ENCODE measurements around the gene PDZD7.

PDZD7 gene

GRCh38 chr10:101060951-101061623 is 30.2 kb upstream of the PDZD7 start:
- DNase-seq = peak; percentile 90

- DNase-seq = peak; percentile 99
Measured at GRCh38 chr10:101060036-101060950, 29.4 kb upstream of the PDZD7 start.

GRCh38 chr10:101056365-101057151 is 25.6 kb upstream of the PDZD7 start:
- no peak for DNase-seq

GRCh38 chr10:101055411-101055810 is 24.5 kb upstream of the PDZD7 start:
- no peak for DNase-seq

GRCh38 chr10:101054876-101055275 is 23.9 kb upstream of the PDZD7 start:
- DNase-seq = no peak

- DNase-seq = no peak
Measured at GRCh38 chr10:101054351-101054750, 23.4 kb upstream of the PDZD7 start.

- no peak for DNase-seq
Measured at GRCh38 chr10:101053516-101053915, 22.6 kb upstream of the PDZD7 start.

GRCh38 chr10:101052285-101052684 is 21.4 kb upstream of the PDZD7 start:
- no peak for DNase-seq

- DNase-seq = peak; percentile 69
Measured at GRCh38 chr10:101050208-101051069, 19.5 kb upstream of the PDZD7 start.

GRCh38 chr10:101047961-101048892 is 17.3 kb upstream of the PDZD7 start:
- no peak for DNase-seq

- DNase-seq = no peak
Measured at GRCh38 chr10:101047268-101047667, 16.3 kb upstream of the PDZD7 start.

GRCh38 chr10:101046332-101047238 is 15.7 kb upstream of the PDZD7 start:
- DNase-seq = no peak

- no peak for DNase-seq
Measured at GRCh38 chr10:101044117-101044516, 13.2 kb upstream of the PDZD7 start.

- no peak for DNase-seq
Measured at GRCh38 chr10:101043363-101043707, 12.4 kb upstream of the PDZD7 start.

GRCh38 chr10:101042667-101043362 is 11.9 kb upstream of the PDZD7 start:
- DNase-seq = peak; percentile 96

GRCh38 chr10:101042118-101042517 is 11.2 kb upstream of the PDZD7 start:
- no peak for DNase-seq

- peak; percentile 76 for DNase-seq
Measured at GRCh38 chr10:101041252-101041761, 10.4 kb upstream of the PDZD7 start.

- DNase-seq = no peak
Measured at GRCh38 chr10:101040851-101041250, 9.9 kb upstream of the PDZD7 start.

- no peak for DNase-seq
Measured at GRCh38 chr10:101040061-101040460, 9.1 kb upstream of the PDZD7 start.
